Measurements from ENCODE around the gene HBS1L. TPM values are rescaled to one million over a fixed set of nuclear protein-coding genes. Genes with fewer than 3 reads are reported as not detected.
A peak's percentile ranks its signal among the peaks of the same experiment; 100 is the strongest.

The HBS1L gene
- total RNA-seq, 1 donor, result 114 TPM

DNA sequence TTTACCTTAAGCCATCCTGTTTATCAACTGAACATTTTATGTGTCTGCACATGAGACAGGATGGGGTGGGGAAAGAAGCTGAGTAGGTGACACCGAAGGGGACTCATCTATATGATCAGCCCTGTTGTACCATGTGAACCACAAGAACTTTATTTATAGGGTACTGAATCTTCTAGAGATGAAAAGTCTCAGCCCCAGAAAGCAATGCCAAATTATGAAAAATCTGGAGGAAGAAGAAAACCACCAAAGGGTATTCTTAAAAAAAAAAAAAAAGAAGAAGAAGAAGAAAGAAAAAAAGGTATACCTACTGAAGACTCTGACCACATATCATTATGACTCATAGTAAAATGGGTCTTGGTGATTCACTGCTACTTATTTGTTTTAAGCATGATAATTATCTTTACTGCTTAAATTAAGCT lies 39.8 kb upstream of the HBS1L start:
- no peak for DNase-seq (ENCODE audit: low read depth)
- TF ChIP-seq, protein P1, sequence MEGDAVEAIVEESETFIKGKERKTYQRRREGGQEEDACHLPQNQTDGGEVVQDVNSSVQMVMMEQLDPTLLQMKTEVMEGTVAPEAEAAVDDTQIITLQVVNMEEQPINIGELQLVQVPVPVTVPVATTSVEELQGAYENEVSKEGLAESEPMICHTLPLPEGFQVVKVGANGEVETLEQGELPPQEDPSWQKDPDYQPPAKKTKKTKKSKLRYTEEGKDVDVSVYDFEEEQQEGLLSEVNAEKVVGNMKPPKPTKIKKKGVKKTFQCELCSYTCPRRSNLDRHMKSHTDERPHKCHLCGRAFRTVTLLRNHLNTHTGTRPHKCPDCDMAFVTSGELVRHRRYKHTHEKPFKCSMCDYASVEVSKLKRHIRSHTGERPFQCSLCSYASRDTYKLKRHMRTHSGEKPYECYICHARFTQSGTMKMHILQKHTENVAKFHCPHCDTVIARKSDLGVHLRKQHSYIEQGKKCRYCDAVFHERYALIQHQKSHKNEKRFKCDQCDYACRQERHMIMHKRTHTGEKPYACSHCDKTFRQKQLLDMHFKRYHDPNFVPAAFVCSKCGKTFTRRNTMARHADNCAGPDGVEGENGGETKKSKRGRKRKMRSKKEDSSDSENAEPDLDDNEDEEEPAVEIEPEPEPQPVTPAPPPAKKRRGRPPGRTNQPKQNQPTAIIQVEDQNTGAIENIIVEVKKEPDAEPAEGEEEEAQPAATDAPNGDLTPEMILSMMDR (IDR thresholded peaks at IDR 0.05; ENCODE audit: insufficient read depth, low read depth, low read length), result no peak
- no peak overlapping the region for H3K4me3 ChIP-seq (ENCODE audit: low read depth, low read length)

DNA sequence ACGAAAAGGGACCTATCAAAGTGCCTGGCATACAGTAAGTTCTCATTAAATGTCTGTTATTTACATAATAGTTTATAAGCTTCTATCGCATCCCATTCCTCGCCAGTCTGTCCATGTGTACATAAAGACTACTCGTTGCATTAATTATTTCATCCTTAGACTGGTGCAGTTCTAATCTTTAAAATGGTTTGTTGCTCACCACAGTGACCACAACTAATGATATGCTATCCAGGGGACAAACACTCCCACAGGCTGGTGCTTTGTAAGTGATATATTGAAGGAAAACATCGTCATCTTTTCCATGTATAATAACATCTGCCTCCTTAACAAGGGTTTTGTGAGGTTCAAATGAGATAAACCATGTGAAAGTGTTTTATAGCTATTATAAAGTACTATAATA lies 39.0 kb upstream of the HBS1L start:
- no peak overlapping the region for H3K4me3 ChIP-seq (ENCODE audit: low read depth, low read length)
- TF ChIP-seq, protein P1 (IDR thresholded peaks at IDR 0.05; ENCODE audit: insufficient read depth, low read depth, low read length), result no peak
- DNase-seq (ENCODE audit: low read depth), result no peak

DNA sequence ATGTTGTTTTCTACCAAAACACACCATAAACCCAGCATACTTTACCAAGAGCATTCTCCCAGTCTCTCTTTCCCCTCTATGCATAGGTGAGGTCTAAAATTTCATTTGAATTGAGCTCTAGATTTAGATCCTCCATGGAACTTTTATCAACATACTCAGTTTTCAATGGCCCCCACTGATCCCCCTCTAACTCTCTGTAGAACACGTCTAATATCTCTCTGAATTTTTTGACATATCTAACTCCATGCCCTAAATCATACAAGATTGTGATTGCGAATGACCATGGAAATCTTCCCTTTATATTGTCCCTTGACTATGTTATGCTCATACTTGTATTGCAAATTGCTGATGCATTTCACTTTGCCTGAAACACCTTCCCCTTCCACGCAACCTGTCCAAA lies 38.1 kb upstream of the HBS1L start:
- TF ChIP-seq, protein P1 (IDR thresholded peaks at IDR 0.05; ENCODE audit: insufficient read depth, low read depth, low read length), result no peak
- DNase-seq (ENCODE audit: low read depth), result no peak
- no peak overlapping the region for H3K4me3 ChIP-seq (ENCODE audit: low read depth, low read length)

DNA sequence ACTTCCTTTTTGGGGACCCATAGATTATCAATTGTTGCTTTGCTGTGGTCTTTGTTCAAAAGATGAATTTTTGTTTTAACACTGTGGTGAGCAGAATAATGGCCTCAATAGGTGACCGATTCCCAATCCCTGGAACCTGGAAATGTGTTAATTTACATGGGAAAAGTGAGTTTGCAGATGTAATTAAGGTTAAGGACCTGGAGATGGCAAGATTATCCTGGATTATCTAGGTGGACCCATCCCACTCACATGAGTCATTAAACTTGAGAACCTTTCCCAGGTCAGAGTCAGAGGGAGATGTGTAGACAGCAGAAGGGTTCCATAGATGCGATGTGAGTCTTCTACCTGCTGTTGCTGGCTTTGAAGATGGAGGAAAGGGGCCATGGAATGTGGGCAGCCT lies 36.2 kb upstream of the HBS1L start:
- TF ChIP-seq, protein P1 (IDR thresholded peaks at IDR 0.05; ENCODE audit: insufficient read depth, low read depth, low read length), result no peak
- no peak for DNase-seq (ENCODE audit: low read depth)
- no peak overlapping the region for H3K4me3 ChIP-seq (ENCODE audit: low read depth, low read length)

DNA sequence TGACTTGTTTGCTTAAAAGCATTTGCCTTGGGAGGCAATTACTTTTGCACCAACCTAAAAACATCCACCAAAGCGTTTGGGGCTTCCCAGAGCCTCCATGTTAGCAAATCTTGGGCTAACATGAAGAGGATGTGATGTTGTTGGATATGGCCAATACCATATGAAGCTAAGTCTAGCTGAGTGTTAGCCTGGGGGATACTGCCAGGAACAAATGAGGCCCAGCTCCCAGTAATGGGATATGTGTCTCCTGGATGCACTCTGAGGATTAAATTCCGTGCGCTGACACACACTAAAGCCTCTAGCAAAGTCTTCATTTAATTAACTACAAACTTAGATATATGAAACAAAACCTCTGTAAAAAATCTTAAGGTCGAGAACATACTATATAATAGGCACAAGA lies 35.3 kb upstream of the HBS1L start:
- TF ChIP-seq, protein P1 (IDR thresholded peaks at IDR 0.05; ENCODE audit: insufficient read depth, low read depth, low read length), result no peak
- H3K4me3 ChIP-seq (ENCODE audit: low read depth, low read length), result no peak overlapping the region
- no peak for DNase-seq (ENCODE audit: low read depth)

DNA sequence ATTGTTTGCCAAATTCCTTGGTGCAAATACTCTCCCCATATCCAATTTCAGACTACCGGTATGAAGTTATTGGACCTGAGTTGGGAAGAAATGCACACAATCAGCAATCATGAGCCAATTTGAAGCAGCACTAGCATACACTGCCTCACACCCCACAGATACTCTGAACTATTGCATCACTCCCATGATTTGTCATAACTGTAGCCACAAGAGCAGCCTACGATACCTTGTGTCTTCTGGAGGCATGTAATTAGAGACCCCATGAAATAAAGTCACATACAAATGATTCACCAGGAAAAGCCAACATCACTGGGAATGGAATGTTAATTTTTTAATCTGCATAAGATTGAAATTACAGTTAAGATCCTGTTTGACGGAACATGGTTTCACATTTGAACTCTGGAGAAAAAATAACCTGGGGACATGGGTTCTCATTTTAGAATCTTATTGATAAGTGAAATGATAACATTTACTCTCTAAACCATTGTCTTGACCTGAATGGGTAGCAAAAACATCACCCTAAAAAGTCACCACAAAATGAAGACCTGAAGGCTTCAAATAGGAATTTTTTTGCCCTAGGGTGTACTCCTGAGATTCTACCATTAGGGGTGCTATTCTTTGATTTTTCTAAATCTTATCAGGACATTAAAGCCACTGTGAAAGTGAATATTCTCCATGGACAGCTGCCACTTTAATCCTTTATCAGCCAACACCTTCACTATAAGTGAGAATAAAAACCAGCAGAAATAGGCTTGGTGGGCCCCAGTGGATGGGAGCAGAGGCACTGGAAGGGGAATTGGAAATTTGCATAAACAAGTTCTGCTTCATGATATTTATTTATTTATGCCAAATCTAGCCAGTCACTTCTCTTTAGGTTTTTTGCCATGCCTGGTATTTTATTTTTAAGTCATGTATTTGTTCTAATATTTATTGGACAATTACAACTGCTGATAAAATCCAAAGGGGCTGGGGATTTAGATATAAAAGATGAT lies 34.5 kb upstream of the HBS1L start:
- TF ChIP-seq, protein P1 (IDR thresholded peaks at IDR 0.05; ENCODE audit: insufficient read depth, low read depth, low read length), result peak; percentile 50
- peak overlapping the region; percentile 33 for H3K4me3 ChIP-seq (ENCODE audit: low read depth, low read length)
- peak; percentile 53 for DNase-seq (ENCODE audit: low read depth)

Measured in fibroblast of villous mesenchyme (primary cell).